ENCODE measurements around the gene NYAP2.

NYAP2 gene

GRCh38 chr2:225620227-225620626 is 220.7 kb downstream of the NYAP2 start:
- no peak for DNase-seq (ENCODE audit: low read depth)

GRCh38 chr2:225630824-225631533 is 231.5 kb downstream of the NYAP2 start:
- no peak for DNase-seq (ENCODE audit: low read depth)

DNA sequence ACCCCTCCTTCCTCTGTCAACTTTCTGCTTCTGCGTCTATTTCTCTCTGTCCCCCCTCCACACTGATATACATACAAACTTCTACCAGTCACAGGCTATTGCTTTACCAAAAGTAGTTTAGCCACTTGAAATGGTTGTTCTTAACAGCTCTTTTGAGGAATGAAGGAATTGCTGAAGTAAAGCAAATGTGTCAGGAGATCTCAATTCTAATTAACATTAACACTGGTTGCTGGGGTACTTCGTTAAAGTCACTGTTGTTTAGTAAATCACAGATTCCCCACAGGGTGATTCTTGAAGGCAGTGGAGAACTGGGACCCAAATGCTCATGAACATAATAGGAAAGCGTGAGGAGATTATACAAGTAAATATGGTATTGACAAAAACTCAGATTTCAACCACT is 232.8 kb downstream of the NYAP2 start:
- DNase-seq (ENCODE audit: low read depth): no peak

DNA sequence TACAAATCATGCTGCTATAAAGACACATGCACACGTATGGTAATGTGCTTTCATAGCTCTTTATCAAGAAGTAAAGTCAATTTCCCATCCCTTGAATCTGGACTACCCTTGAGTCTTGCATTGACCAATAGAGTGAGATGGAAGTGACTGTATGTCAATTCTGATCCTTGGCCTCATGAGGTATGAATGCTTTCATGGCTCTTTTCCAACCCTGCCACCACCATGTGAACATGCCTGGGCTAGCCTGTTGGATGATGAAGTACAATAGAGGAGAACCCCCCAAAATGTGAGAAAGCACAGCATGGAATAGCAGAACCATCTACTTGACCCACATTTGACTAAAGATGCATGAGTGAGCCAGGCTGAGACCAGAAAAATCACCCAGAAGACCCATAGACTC is 237.0 kb downstream of the NYAP2 start:
- DNase-seq (ENCODE audit: low read depth): no peak

DNA sequence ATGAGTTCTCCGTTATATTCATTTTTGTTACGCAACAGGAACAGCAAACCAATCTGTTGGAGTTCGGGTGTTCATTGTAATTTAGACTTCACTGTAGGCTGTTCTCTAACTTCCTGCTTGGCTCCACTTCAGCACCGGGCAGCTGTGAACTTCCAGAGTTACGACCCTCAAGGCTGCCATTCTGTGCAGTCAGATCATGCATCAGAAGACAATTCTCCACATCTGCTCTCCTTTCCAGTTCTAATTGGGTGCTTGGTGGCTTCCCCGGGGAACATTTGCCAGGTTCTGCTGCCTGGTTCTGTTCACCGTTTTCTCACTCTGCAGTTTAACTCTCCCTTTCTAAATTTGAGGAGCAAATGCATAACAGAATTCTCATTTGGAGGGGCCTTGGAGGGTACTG is 237.7 kb downstream of the NYAP2 start:
- DNase-seq (ENCODE audit: low read depth): no peak

GRCh38 chr2:225640550-225640949 is 241.0 kb downstream of the NYAP2 start:
- DNase-seq (ENCODE audit: low read depth): no peak

- DNase-seq (ENCODE audit: low read depth): no peak
These were observed 249.8 kb downstream of the NYAP2 start for GRCh38 chr2:225649274-225649673.

- DNase-seq (ENCODE audit: low read depth): no peak
These were observed 250.5 kb downstream of the NYAP2 start for GRCh38 chr2:225650041-225650440.

GRCh38 chr2:225660262-225661131 is 261.0 kb downstream of the NYAP2 start:
- peak; percentile 31 for DNase-seq (ENCODE audit: low read depth)

DNA sequence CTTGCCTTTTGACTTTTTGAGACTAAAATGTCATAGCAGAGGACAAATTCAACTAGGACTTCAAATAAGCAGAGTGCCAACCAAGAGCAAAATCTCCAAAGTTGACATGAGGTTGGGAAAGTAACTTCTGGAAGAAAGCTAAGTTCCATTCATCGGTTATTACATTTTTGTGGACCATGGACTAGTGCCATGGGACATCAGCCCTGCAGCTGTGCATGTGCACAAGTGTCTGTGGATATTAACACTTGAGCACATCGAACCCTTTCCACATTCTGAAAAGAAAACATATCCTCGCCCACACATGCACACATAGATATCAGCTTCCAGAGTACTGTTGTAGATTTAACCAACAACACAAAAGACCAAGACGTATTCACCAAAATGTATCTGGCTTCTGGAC is 262.6 kb downstream of the NYAP2 start:
- DNase-seq (ENCODE audit: low read depth): no peak

- no peak for DNase-seq (ENCODE audit: low read depth)
These were observed 267.9 kb downstream of the NYAP2 start for GRCh38 chr2:225667445-225667844.

- no peak for DNase-seq (ENCODE audit: low read depth)
These were observed 269.2 kb downstream of the NYAP2 start for GRCh38 chr2:225668606-225669266.

GRCh38 chr2:225670111-225670974 is 270.8 kb downstream of the NYAP2 start:
- no peak for DNase-seq (ENCODE audit: low read depth)

- DNase-seq (ENCODE audit: low read depth): no peak
These were observed 279.3 kb downstream of the NYAP2 start for GRCh38 chr2:225678792-225679191.

GRCh38 chr2:225683258-225683657 is 283.7 kb downstream of the NYAP2 start:
- no peak for DNase-seq (ENCODE audit: low read depth)

DNA sequence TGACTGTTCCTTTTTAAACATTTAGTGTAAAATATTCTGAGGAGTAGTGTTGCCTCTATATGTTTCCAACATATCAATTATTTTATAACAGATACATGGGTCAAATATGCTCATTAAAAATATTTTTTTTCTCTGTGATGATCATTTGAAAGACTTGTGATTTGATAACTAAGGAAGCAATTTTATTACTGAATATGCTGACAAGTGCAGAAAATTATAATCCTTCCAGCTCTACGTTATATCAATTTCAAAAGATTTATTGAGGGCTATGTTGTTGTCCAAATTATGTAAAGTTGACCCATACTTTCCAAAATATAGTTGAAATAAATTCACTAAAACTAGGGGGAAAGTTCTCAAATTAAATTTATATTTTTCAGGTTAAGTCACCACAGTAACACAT is 290.6 kb downstream of the NYAP2 start:
- DNase-seq (ENCODE audit: low read depth): no peak

- DNase-seq (ENCODE audit: low read depth): no peak
These were observed 292.2 kb downstream of the NYAP2 start for GRCh38 chr2:225691711-225692110.

DNA sequence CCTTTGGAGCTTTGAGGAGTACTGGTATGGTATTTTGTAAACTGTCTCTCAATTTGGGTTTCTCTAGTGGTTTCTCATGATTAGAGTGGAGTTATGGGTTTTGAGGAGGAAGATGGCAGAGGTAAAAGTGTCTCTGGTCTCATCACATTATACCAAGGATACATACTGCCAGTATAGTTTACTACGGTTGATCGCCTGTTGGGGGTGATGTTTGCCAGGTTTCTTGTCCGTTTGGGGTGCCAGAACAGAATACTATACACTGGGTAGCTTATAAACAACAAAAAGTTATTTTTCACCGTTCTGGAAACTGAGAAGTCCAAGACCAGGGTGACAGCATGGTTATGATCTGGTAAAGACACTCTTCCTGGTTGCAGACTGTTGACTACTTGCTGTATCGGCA is 293.7 kb downstream of the NYAP2 start:
- DNase-seq (ENCODE audit: low read depth): no peak

GRCh38 chr2:225694664-225695063 is 295.2 kb downstream of the NYAP2 start:
- no peak for DNase-seq (ENCODE audit: low read depth)

GRCh38 chr2:225697936-225698335 is 298.4 kb downstream of the NYAP2 start:
- DNase-seq (ENCODE audit: low read depth): no peak
